ENCODE data around the gene AMOTL2.

DNA sequence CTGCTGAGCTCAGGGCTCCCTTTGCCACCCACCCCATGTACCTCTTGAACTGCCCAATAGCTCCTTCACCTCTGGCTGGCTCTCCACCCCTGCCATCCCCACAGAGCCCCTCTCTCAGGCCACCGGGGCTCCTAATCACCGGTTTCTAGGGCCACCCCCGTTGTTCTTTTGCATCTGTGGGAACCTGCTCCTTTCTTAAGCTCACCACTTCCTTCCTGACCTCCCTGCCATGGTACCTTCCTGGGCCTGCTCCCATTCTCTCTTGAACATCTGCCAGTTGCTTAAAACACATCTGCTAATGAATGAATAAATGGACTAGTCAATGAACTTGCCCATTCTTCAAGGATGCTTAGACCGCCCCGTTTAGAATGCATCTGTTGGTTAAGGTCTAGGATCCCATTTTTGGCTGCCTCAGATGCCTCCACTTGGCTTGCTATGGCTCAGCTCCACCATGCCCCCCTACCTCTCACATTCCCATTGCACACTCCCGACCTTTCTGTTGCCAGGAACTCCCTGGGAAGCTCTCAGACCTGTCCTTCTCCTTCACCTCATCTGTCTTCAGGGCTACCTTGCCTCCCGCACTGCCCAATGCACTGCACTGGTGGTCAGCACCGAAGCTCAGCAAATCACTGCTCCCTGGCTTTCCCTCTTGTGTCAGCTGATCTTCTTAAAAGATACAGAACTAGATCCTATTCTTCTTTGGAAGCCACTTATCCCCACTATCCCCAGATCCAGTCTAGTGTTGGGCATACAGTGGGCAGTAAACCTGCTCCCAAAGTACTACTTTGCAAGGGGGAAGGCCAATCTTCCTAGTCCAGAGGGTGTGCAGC lies 9.1 kb downstream of the AMOTL2 start:
- TF ChIP-seq, protein P1, sequence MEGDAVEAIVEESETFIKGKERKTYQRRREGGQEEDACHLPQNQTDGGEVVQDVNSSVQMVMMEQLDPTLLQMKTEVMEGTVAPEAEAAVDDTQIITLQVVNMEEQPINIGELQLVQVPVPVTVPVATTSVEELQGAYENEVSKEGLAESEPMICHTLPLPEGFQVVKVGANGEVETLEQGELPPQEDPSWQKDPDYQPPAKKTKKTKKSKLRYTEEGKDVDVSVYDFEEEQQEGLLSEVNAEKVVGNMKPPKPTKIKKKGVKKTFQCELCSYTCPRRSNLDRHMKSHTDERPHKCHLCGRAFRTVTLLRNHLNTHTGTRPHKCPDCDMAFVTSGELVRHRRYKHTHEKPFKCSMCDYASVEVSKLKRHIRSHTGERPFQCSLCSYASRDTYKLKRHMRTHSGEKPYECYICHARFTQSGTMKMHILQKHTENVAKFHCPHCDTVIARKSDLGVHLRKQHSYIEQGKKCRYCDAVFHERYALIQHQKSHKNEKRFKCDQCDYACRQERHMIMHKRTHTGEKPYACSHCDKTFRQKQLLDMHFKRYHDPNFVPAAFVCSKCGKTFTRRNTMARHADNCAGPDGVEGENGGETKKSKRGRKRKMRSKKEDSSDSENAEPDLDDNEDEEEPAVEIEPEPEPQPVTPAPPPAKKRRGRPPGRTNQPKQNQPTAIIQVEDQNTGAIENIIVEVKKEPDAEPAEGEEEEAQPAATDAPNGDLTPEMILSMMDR (IDR thresholded peaks at IDR 0.05; ENCODE audit: low read length): no peak
- TF ChIP-seq EZH2 (IDR thresholded peaks at IDR 0.05; ENCODE audit: borderline replicate concordance, low read length): no peak
